HG03097 (cell line): ENCODE results near the gene CCDC15.
A peak's percentile ranks its signal among the peaks of the same experiment; 100 is the strongest.
"Not testable (repeated sequence)": the region's sequence is repeated elsewhere in the genome, so short reads cannot be mapped to it uniquely, and the experiment has no call there.

Source experiments
- ATAC-seq: cut with Tn5 transposase; IDR thresholded peaks from one replicate; pipeline ENCODE4 v1.9.1; 2021; ENCODE audit not compliant: unreplicated experiment, low FRiP score

The CCDC15 gene

DNA sequence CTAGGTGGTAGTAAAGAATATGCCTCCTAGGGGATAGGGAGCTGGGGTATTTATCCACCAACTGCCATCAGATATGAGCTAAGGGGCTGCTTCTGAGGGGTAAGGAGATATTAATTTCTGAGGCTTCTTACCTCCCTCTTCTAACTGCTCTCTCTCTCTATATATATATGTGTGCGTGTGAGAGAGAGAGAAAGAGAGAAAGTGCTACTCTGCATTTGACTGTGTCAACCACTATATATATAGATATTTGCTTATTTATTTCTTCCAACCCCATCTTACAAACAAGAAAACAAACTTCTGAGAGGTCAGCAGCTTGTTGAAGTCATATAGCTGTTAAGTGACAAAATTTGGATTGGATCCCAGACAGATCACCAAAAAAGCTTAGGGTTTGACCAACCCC is 12.3 kb upstream of the CCDC15 start:
- ATAC-seq = no peak

DNA sequence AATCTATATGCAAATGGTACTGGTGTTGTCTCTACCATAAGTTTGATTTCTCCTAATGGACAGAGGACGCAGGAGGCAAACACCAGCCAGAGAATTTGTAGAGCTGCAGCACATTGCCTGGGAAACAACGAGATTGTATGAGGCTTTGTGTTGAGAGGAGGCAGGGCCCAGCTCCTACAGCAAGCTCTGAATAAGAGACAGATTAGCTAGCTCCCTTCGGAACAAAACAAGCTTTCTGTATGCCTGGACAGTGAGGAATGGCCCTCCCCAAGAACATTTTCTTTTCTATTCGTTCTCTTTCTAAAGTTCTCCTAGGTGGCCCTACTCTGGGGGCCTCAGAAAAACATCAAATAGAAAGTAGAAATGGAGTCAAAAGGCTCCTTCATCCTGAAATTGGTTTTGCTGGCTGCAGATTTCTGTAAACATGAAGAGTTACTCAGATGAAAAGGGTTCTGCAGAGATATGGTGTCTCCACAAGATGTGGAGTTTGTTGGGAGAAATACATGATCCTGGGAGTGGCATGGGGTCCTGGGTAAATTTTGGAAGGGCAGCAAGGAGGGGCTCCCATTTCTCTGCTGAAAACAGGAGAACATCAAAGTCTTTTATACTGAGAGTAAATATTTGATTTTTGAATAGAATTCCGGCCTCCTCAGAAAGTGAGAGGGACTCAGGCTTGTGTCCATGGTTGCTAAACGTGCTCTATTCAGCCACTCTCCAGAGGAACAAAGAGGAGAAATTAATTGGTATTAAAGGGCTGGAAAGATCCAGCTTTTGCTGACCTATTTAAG is 11.3 kb upstream of the CCDC15 start:
- ATAC-seq = no peak

DNA sequence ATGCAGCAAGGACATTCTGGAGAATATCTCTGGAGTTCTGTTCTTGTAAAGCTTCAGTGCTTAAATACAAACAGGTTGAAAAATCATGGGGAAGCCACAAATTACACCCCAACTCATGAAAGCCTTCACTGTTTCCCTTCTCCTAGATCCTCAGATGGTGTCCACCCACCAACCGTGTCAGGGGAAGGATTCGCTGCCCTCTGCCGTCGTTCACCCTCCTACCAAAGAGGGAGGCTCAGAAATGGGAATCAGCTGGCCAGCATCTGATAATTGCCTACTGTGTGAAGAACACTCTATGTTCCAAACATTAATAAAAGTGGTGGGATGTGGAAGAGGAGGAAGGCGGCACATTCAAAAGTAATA is 10.8 kb upstream of the CCDC15 start:
- ATAC-seq = no peak

- ATAC-seq = no peak
Observed at GRCh38 chr11:124943741-124944140, 10.3 kb upstream of the CCDC15 start.

- ATAC-seq = no peak
Observed at GRCh38 chr11:124944565-124944964, 9.4 kb upstream of the CCDC15 start.

- ATAC-seq = no peak
Observed at GRCh38 chr11:124945826-124946225, 8.2 kb upstream of the CCDC15 start.

- no peak for ATAC-seq
Observed at GRCh38 chr11:124946735-124947141, 7.3 kb upstream of the CCDC15 start.

DNA sequence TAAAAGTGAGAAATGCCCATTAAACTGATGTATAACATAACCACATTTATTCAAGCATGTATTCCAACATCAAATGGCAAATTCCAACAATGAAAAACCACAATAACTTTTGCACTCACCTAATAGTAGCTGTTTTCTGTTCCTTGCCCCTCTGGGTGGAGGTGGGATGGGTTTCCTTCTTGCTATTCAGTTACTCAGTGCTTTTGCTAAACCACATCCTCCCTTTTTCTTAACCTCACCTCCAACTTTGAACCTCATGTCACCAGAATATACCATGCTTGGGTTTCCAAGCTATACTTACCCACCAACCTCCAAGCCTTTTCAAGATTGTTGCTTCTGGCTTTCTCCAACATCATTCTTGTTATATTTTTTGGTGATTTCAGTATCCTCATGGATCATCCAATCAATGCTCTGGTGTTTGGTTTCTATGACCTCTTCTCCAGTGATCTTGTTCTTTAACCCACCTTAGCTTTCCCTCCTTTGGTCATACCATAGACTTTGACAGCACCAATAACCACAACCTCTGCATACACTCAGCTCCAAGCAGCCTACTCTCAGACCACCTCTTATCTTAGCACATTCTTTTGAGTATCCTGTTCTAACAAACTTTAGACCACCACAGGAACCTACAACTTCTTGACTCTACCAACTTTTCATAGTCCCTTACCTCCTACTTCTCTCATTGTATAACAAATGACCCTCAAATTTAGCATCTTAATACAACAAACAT is 3.2 kb upstream of the CCDC15 start:
- ATAC-seq = no peak

DNA sequence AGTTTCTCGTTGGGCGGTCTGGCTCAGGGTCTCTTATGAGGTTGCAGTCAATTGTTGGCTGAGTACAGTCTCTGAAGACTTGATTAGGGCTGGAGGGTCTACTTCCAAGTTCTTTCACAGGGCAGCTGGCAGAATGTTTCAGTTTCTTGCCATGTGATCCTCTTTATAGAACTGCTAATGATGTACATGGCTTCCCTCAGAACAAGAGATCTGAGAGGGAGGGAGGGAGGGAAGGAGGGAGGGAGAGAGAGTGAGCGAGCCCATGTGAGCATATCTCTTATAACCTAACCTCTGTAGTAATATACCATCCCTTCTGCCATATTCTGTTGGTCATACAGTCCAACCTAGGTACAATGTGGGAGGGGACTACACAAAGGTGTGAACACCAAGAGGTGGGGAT is 2.7 kb upstream of the CCDC15 start:
- no peak for ATAC-seq

- no peak for ATAC-seq
Observed at GRCh38 chr11:124954590-124954955, 571 bp downstream of the CCDC15 start.

DNA sequence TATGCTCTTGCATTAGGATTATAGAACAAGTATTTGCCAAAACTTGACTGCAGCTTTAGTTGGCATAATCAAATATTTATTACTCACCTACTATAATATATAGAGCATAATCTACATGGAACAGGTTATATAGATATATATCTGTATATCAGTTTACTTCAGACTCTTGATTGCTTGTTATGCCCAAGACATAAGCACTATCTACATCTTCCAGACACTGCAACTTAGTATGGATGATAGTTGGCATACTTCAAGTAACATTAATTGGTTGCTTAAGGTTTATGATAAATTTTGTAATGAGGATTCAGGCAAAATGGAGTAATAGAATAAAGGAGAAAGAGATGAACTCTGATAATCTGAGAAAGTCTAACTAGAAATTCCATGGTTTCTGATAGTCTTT is 1.0 kb downstream of the CCDC15 start:
- ATAC-seq = no peak

DNA sequence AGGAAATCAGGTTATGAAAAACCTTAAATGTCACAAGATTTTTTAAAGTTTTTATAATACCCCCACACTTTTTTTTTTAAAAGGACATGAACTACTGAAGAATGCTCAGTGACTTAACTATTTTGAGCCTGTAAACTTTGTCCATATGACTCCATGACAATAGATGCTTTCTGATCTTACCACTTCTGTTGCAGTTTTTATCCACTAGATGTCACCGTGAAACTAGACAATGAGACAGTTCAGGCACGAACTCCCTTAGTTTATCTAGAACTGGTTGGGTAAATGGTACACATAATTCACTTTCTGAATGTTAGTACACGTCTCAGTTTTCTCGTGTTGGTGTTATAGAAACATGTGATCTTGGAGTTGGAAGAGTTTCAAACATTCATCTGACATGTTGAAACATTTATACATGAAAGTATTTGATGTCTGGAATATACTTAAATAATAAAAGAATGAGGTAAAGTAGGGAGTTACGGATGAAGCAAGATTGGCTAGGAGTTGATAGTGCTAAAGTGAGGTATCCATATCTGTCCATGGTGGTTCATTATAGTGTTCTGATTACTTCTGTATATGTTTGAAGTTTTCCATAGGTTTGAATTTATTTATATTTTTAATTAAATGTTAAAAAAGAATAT is 8.1 kb downstream of the CCDC15 start:
- ATAC-seq = peak; percentile 79

- ATAC-seq = not testable (repeated sequence)
Observed at GRCh38 chr11:124968197-124968596, 14.2 kb downstream of the CCDC15 start.

DNA sequence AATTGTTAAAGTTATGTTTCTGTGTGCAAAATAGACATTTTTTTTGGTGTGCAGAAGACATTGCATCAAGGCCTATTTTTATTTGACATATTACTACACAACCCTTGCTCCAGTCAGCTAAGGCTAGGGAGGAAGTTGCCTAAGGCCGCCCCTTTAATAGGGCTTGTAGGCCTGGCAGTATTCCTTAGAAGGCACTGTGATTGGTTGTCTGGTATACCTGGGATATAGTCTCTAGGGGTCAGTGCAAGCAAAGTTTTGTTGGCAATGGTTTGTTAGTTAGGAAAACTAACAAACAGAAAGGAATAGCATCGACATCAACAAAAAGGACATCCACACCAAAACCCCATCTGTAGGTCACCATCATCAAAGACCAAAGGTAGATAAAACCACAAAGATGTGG is 16.9 kb downstream of the CCDC15 start:
- ATAC-seq = no peak

DNA sequence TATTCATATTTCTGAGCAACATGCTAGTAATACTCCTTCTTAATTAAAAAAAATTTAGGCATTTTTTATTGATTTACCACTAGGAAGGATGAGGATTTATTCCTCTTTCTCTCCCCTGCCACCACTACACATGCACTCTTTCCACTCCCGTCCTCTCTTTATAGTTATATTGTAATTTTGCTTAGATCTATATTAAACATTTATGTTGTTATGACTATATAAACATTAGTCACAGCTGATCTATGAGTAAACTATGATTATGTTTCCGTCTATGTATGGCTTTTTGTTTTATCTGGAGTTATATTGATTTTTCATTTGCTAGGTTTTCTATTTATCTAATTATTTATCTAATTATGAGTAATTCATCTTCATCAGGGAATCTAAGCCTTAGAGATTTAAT is 17.8 kb downstream of the CCDC15 start:
- ATAC-seq = no peak

DNA sequence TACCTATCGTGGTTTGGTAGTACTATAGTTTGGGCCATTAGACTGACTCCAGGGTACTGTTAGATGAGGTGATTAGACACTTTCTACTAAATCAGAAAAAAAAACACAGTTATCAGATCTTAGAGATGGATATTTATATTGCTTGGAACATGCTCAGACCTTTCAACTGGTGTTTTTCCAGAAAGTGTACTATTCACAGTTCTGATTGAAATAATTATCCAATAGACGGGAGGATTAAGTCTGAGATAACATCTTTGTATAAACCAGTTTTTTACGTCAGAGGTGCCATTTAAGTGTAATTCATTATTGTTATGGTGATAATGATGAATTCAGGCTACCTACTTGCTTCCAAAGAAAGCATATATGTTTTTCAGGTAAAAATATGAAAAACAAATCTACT is 22.5 kb downstream of the CCDC15 start:
- no peak for ATAC-seq

DNA sequence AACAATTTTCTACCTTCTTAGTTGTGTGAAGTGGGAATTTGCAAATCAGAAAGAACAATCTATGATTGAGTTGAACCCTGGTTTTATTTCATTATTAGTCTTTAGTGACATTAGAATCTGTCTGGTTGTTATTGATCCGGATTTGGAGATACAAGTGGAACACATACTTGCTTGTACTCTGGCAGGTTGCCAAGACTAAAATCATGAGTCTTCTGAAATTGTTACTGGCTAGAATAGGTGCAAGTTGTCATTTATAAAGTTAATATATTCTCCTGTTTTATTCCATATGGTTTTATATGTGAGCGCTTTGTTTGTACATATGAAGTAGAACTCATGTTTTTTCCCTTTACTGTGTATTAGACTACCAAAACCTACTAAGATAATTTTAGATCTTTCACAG is 23.0 kb downstream of the CCDC15 start:
- ATAC-seq = no peak

GRCh38 chr11:124978316-124978715 is 24.3 kb downstream of the CCDC15 start:
- ATAC-seq = no peak

- no peak for ATAC-seq
Observed at GRCh38 chr11:124982043-124982442, 28.0 kb downstream of the CCDC15 start.

DNA sequence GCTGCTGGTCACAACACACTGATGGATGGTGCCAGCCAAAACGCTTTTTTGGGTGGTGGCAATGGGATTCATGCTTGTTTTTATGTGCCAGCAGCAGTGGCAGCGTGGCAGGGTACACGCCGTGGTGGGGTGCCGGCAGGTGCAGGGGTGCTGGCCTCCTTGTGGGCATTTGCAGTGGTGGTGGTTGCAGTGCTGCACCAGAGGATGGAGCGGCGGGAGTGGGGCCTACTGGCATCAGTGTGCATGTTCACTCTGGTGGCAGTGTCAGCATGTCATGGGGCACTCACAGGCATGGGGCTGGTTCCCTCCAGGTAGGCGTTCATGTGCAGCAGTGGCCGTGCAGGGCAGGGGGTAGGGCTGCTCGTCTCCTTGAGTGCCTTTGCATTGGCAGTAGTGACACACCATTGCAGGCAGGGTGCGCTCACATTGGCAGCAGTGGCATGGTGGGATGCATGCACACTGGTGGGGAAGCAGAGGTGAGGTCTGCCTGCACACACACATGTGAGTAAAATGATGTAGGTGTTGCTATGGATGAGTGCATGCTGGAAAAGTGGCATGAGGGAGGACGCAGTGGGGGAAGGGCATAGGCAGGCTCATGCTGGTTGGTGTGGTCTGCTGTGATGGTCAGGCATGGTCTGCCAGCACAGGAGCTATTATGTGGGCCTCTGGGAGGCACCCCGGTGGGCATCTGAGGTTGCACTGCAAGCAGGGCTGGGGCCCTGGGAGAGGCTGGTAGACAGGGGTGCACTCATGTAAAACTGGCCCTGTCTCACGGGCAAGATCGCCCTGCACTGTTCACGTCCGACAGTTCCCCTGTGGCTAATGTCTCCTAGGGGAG is 29.9 kb downstream of the CCDC15 start:
- ATAC-seq = no peak

- ATAC-seq = no peak
Observed at GRCh38 chr11:124984512-124984854, 30.5 kb downstream of the CCDC15 start.
